PC-9 (cell line): ENCODE measurements around the gene HMGCL.

Experiments
- EZH2 ChIP-seq: fragments of 200-600 bp; sonication (generic); IDR thresholded peaks from 2 replicates; pipeline ENCODE4 v1.8.0; 2017; ENCODE audit warnings: antibody characterized with exemption, low read depth
- TF ChIP-seq, protein P1 (sequence below): fragments of 200-600 bp; sonication (generic); conservative IDR thresholded peaks from 2 replicates; pipeline ENCODE4 v1.6.1; 2017; ENCODE audit warnings: mixed run types, antibody characterized with exemption, mild to moderate bottlenecking, moderate library complexity

DNA sequence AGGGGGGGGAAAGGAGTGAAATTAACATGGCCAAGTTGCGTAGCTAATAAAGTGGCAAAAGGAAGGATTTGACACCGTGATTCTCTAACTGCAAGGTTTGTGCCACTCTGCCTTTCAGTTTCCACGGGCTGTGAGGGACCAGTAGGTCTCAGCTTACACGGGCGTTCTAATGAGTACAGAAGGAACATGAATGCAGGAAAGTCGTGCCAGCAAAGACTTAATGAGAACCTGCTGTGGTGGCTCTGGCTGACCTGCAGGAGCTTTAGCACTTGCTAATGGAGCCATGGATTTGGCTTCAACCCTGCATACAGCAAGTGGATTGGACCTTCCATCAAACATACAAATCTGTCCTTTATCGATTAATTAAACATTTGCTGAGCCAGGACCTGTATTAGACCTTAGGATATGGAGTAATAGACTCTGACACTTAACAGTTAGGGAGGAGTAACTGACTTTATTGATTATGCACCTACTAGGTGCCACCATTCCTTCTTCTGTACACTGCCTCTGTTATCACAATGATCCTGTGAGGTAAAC lies 62.1 kb downstream of the HMGCL start:
- TF ChIP-seq, protein P1, sequence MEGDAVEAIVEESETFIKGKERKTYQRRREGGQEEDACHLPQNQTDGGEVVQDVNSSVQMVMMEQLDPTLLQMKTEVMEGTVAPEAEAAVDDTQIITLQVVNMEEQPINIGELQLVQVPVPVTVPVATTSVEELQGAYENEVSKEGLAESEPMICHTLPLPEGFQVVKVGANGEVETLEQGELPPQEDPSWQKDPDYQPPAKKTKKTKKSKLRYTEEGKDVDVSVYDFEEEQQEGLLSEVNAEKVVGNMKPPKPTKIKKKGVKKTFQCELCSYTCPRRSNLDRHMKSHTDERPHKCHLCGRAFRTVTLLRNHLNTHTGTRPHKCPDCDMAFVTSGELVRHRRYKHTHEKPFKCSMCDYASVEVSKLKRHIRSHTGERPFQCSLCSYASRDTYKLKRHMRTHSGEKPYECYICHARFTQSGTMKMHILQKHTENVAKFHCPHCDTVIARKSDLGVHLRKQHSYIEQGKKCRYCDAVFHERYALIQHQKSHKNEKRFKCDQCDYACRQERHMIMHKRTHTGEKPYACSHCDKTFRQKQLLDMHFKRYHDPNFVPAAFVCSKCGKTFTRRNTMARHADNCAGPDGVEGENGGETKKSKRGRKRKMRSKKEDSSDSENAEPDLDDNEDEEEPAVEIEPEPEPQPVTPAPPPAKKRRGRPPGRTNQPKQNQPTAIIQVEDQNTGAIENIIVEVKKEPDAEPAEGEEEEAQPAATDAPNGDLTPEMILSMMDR, result no peak
- no peak for TF ChIP-seq EZH2
